GM21381 (cell line): Measurements from ENCODE around the gene POSTN.

Experiments used
- ATAC-seq: cut with Tn5 transposase; IDR thresholded peaks from one replicate; pipeline ENCODE4 v1.9.1; 2021; ENCODE audit warnings: mild to moderate bottlenecking, moderate library complexity; ENCODE audit not compliant: unreplicated experiment

The POSTN gene

GRCh38 chr13:37526710-37527473 is 71.7 kb downstream of the POSTN start:
- no peak for ATAC-seq

GRCh38 chr13:37515226-37515625 is 83.3 kb downstream of the POSTN start:
- ATAC-seq = no peak
